Right lobe of liver (tissue), 4 donors: ENCODE results near the gene TRMT13.

Experiments
- CTCF ChIP-seq, 4 donors: fragments of 200-600 bp in 3 of 4; fragments of 450-650 bp in 1 of 4; IDR thresholded peaks; one replicate each; pipeline versions ENCODE4 v1.5.1 to v1.8.0; 2016 to 2022; ENCODE audit warnings: antibody characterized with exemption in 4 of 4, mild to moderate bottlenecking in 2 of 4
- POLR2A ChIP-seq: fragments of 450-650 bp; IDR thresholded peaks from one replicate; pipeline ENCODE4 v1.6.1; 2017; ENCODE audit warnings: antibody characterized with exemption, mild to moderate bottlenecking
- donor health status: DM: no; HTN: no; CAD: no.
- donor health status: DM: no; HTN: no; CAD: no.
- donor health status: DM: no; HTN: yes; CAD: no.

GRCh38 chr1:100134872-100135271 lies 1.9 kb downstream of the TRMT13 start:
- TF ChIP-seq CTCF (IDR thresholded peaks at IDR 0.05) (peak in 1 of 4 donors; percentile 10), POLR2A (no peak)
